Vagina (tissue), 2 donors: ENCODE data around the gene LBP. TPM values are rescaled to one million over a fixed set of nuclear protein-coding genes. Genes with fewer than 3 reads are reported as not detected.

ENCODE experiments used
- DNase-seq, 2 donors: peaks; one replicate each; pipeline ENCODE4 v3.0.0-alpha.2; 2017; ENCODE audit errors: extremely low spot score in 2 of 2
- H3K27ac ChIP-seq: fragments of 200-600 bp; sonication (generic); one replicate; pipeline ENCODE4 v1.5.1; 2019
- H3K27me3 ChIP-seq: fragments of 200-600 bp; sonication (generic); one replicate; pipeline ENCODE4 v1.5.1; 2019
- H3K36me3 ChIP-seq, 2 donors: fragments of 200-600 bp; sonication (generic); one replicate each; pipeline ENCODE4 v1.5.1; 2017 to 2019
- H3K4me1 ChIP-seq: fragments of 200-600 bp; sonication (generic); one replicate; pipeline ENCODE4 v1.5.1; 2019
- H3K4me3 ChIP-seq, 2 donors: fragments of 200-600 bp; sonication (generic); 1 replicate in 1 of 2; 2 replicates in 1 of 2; pipeline ENCODE4 v1.5.1; 2016 to 2019
- H3K9me3 ChIP-seq: fragments of 200-600 bp; sonication (generic); one replicate; pipeline ENCODE4 v1.5.1; 2019
- CTCF ChIP-seq, 3 experiments: fragments of 450-650 bp in 2 of 3; fragments of 200-600 bp in 1 of 3; sonication (generic) in 1 of 3; IDR thresholded peaks; one replicate each; pipeline ENCODE4 v1.5.1; 2017 to 2019; ENCODE audit warnings: antibody characterized with exemption in 3 of 3, mild to moderate bottlenecking in 2 of 3, moderate library complexity in 2 of 3
- POLR2A ChIP-seq, 2 donors: fragments of 450-650 bp; IDR thresholded peaks; one replicate each; pipeline ENCODE4 v1.6.1; 2017; ENCODE audit warnings: antibody characterized with exemption in 2 of 2, mild to moderate bottlenecking in 2 of 2, moderate library complexity in 2 of 2
- POLR2AphosphoS5 ChIP-seq, 2 donors: sonication (generic); formaldehyde crosslinking; IDR thresholded peaks; one replicate each; pipeline ENCODE4 v1.9.0; 2017; ENCODE audit warnings: antibody characterized with exemption in 2 of 2, mild to moderate bottlenecking in 2 of 2, low read depth in 1 of 2; ENCODE audit not compliant: insufficient read depth in 1 of 2
- intact Hi-C: fragments of 100-400 bp; cut with DNase I; formaldehyde crosslinking; loops from one replicate; pipeline ENCODE4 v1.15.1; 2023
- total RNA-seq: library from RNA; depleted of rRNA; stranded (reverse); fragments of >200 nt; gene quantifications from one replicate; pipeline ENCODE4 v1.2.3, GENCODE V29; 2016

LBP gene
- total RNA-seq, 1 donor from 2014 or later, result 0.98 TPM

GRCh38 chr20:38363004-38363747, 16.9 kb downstream of the LBP start:
- Histone ChIP-seq H3K4me3 (no peak overlapping the region), H3K4me1 (no peaks in the 10 kb centered on the region)
- TF ChIP-seq POLR2A (IDR thresholded peaks at IDR 0.05) (no peak), POLR2AphosphoS5 (IDR thresholded peaks at IDR 0.05; ENCODE audit: insufficient read depth in 1 of 2, low read depth in 1 of 2) (no peak), CTCF (IDR thresholded peaks at IDR 0.05) (no peak)

GRCh38 chr20:38369389-38369788, 23.1 kb downstream of the LBP start:
- TF ChIP-seq POLR2A (IDR thresholded peaks at IDR 0.05) (no peak), CTCF (IDR thresholded peaks at IDR 0.05) (no peak), POLR2AphosphoS5 (IDR thresholded peaks at IDR 0.05; ENCODE audit: insufficient read depth in 1 of 2, low read depth in 1 of 2) (no peak)
- H3K36me3 ChIP-seq, result no peaks in the 10 kb centered on the region

More at GRCh38 chr20:38363004-38363747, 16.9 kb downstream of the LBP start:
- Histone ChIP-seq H3K36me3 (no peaks in the 10 kb centered on the region), H3K27ac (no peak overlapping the region), H3K27me3 (no peaks in the 10 kb centered on the region), H3K9me3 (no peaks in the 10 kb centered on the region)
- intact Hi-C loops, result no loop called here
- no peak for DNase-seq

GRCh38 chr20:38372806-38373205, 26.5 kb downstream of the LBP start:
- H3K27ac ChIP-seq, result no peak overlapping the region
- no peaks in the 10 kb centered on the region for H3K27me3 ChIP-seq
- H3K9me3 ChIP-seq, result no peaks in the 10 kb centered on the region
- H3K36me3 ChIP-seq, result no peaks in the 10 kb centered on the region
- H3K4me3 ChIP-seq, result no peak overlapping the region
- DNase-seq, result no peak
- intact Hi-C loops, result no loop called here
- TF ChIP-seq POLR2A (IDR thresholded peaks at IDR 0.05) (no peak), CTCF (IDR thresholded peaks at IDR 0.05) (no peak), POLR2AphosphoS5 (IDR thresholded peaks at IDR 0.05; ENCODE audit: insufficient read depth in 1 of 2, low read depth in 1 of 2) (no peak)
- H3K4me1 ChIP-seq, result no peaks in the 10 kb centered on the region

More at GRCh38 chr20:38369389-38369788, 23.1 kb downstream of the LBP start:
- intact Hi-C loops, result no loop called here
- H3K27ac ChIP-seq, result no peak overlapping the region
- no peak overlapping the region for H3K4me3 ChIP-seq
- H3K27me3 ChIP-seq, result no peaks in the 10 kb centered on the region
- H3K9me3 ChIP-seq, result no peaks in the 10 kb centered on the region
- no peak for DNase-seq
- H3K4me1 ChIP-seq, result no peaks in the 10 kb centered on the region

GRCh38 chr20:38373231-38373867, 27.1 kb downstream of the LBP start:
- Histone ChIP-seq H3K27ac (no peak overlapping the region), H3K4me1 (no peaks in the 10 kb centered on the region), H3K4me3 (no peak overlapping the region), H3K27me3 (no peaks in the 10 kb centered on the region), H3K36me3 (no peaks in the 10 kb centered on the region), H3K9me3 (no peaks in the 10 kb centered on the region)
- DNase-seq, result no peak
- intact Hi-C loops, result no loop called here
- TF ChIP-seq POLR2A (IDR thresholded peaks at IDR 0.05), result no peak
- TF ChIP-seq POLR2AphosphoS5 (IDR thresholded peaks at IDR 0.05; ENCODE audit: insufficient read depth in 1 of 2, low read depth in 1 of 2), result peak in 1 of 2 donors; percentile 27

- no peaks in the 10 kb centered on the region for H3K4me1 ChIP-seq
- intact Hi-C loops, result no loop called here
- no peak for TF ChIP-seq POLR2AphosphoS5 (IDR thresholded peaks at IDR 0.05; ENCODE audit: insufficient read depth in 1 of 2, low read depth in 1 of 2)
- H3K36me3 ChIP-seq, result no peaks in the 10 kb centered on the region
- no peak overlapping the region for H3K4me3 ChIP-seq
- DNase-seq, result no peak
- H3K27ac ChIP-seq, result no peak overlapping the region
- no peaks in the 10 kb centered on the region for H3K27me3 ChIP-seq
- no peaks in the 10 kb centered on the region for H3K9me3 ChIP-seq
Observed at GRCh38 chr20:38373898-38374297, 27.6 kb downstream of the LBP start.
